ENCODE measurements around the gene DDX10. TPM values are rescaled to one million over a fixed set of nuclear protein-coding genes. Genes with fewer than 3 reads are reported as not detected.

The DDX10 gene
- total and polyA plus RNA-seq, 9 of the 15 experiments (the other 6 are each of a cell fraction or from before 2014, with no cell fraction given), result 33.9 to 94.6 (median 50.7) TPM

DNA sequence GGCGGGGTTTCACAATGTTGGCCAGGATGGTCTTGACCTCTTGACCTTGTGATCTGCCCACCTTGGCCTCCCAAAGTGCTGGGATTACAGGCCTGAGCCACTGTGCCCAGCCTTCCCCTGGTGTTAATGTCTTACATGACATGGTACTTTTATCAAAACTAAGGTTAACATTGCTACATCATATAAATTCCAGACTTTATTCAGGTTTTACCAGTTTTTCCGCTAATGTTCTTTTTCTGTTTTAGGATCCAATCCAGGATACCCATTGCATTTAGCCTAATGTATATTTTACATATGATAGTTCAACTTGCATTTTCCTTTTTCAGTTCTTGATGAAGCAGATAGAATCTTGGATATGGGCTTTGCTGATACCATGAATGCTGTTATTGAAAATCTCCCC lies 14.2 kb downstream of the DDX10 start:
- H2AFZ ChIP-seq (ENCODE audit: low read depth, low read length), result no peak overlapping the region
- H3K9me3 ChIP-seq (replicated peaks; ENCODE audit: control insufficient read depth, insufficient read depth, low read depth, low read length), result no peaks in the 10 kb centered on the region
- H3K9ac ChIP-seq (ENCODE audit: insufficient read depth in 1 of 2, low read depth in 2 of 2, low read length in 2 of 2), result no peak overlapping the region
- intact Hi-C loops (cut with micrococcal nuclease), result no loop called here
- H4K20me1 ChIP-seq (replicated peaks; ENCODE audit: control insufficient read depth, insufficient read depth, low read length), result no peaks in the 10 kb centered on the region
- FAIRE-seq (no peak), DNase-seq (ENCODE audit: extremely low read depth in 1 of 4, low spot score in 3 of 4) (no peak), ATAC-seq (no peak)
- in situ Hi-C loops (cut with MboI), result no loop called here
- H3K4me1 ChIP-seq (replicated peaks in 1 of 2; ENCODE audit: control insufficient read depth in 2 of 2, insufficient read depth in 2 of 2, low read length in 2 of 2), result no peaks in the 10 kb centered on the region
- ChIA-PET CTCF (ENCODE audit: low intra/inter-chr PET ratio) (no interaction called here), POLR2A (no interaction called here)
- no peak for TF ChIP-seq GTF2A2 (tag; IDR thresholded peaks at IDR 0.05)
- TF ChIP-seq FOXJ2 (tag; IDR thresholded peaks at IDR 0.05), result no peak
- TF ChIP-seq, protein P1, sequence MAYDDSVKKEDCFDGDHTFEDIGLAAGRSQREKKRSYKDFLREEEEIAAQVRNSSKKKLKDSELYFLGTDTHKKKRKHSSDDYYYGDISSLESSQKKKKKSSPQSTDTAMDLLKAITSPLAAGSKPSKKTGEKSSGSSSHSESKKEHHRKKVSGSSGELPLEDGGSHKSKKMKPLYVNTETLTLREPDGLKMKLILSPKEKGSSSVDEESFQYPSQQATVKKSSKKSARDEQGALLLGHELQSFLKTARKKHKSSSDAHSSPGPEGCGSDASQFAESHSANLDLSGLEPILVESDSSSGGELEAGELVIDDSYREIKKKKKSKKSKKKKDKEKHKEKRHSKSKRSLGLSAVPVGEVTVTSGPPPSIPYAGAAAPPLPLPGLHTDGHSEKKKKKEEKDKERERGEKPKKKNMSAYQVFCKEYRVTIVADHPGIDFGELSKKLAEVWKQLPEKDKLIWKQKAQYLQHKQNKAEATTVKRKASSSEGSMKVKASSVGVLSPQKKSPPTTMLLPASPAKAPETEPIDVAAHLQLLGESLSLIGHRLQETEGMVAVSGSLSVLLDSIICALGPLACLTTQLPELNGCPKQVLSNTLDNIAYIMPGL (CRISPR knock-in tag; IDR thresholded peaks at IDR 0.05), result no peak
- no peak for TF ChIP-seq MYNN (IDR thresholded peaks at IDR 0.05)
- TF ChIP-seq MYNN (CRISPR knock-in tag; IDR thresholded peaks at IDR 0.05), result no peak
- TF ChIP-seq ZNF707 (CRISPR knock-in tag; conservative IDR thresholded peaks at IDR 0.05), result no peak
- TF ChIP-seq, protein P2, sequence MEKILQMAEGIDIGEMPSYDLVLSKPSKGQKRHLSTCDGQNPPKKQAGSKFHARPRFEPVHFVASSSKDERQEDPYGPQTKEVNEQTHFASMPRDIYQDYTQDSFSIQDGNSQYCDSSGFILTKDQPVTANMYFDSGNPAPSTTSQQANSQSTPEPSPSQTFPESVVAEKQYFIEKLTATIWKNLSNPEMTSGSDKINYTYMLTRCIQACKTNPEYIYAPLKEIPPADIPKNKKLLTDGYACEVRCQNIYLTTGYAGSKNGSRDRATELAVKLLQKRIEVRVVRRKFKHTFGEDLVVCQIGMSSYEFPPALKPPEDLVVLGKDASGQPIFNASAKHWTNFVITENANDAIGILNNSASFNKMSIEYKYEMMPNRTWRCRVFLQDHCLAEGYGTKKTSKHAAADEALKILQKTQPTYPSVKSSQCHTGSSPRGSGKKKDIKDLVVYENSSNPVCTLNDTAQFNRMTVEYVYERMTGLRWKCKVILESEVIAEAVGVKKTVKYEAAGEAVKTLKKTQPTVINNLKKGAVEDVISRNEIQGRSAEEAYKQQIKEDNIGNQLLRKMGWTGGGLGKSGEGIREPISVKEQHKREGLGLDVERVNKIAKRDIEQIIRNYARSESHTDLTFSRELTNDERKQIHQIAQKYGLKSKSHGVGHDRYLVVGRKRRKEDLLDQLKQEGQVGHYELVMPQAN (IDR thresholded peaks at IDR 0.05; ENCODE audit: borderline replicate concordance), result no peak
- TF ChIP-seq BRF1 (IDR thresholded peaks at IDR 0.05; ENCODE audit: borderline replicate concordance, extremely low read depth, insufficient read length), result no peak
- TF ChIP-seq FIP1L1 (IDR thresholded peaks at IDR 0.05; ENCODE audit: low read depth, low read length, poor library complexity, severe bottlenecking), result no peak
- no peak for TF ChIP-seq SMAD3 (CRISPR knock-in tag; conservative IDR thresholded peaks at IDR 0.05)
- TF ChIP-seq, protein P3, sequence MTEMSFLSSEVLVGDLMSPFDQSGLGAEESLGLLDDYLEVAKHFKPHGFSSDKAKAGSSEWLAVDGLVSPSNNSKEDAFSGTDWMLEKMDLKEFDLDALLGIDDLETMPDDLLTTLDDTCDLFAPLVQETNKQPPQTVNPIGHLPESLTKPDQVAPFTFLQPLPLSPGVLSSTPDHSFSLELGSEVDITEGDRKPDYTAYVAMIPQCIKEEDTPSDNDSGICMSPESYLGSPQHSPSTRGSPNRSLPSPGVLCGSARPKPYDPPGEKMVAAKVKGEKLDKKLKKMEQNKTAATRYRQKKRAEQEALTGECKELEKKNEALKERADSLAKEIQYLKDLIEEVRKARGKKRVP (CRISPR knock-in tag; IDR thresholded peaks at IDR 0.05), result no peak
- no peak for TF ChIP-seq ZNF174 (CRISPR knock-in tag; IDR thresholded peaks at IDR 0.05)
- TF ChIP-seq SIRT6 (IDR thresholded peaks at IDR 0.05; ENCODE audit: low read depth, low read length), result no peak
- TF ChIP-seq SETDB1 (IDR thresholded peaks at IDR 0.05; ENCODE audit: low read length), result no peak
- TF ChIP-seq NBN (IDR thresholded peaks at IDR 0.05; ENCODE audit: low read depth), result no peak
- H3K9me1 ChIP-seq (ENCODE audit: control insufficient read depth, insufficient read depth, low read length), result no peaks in the 10 kb centered on the region
- H3K4me2 ChIP-seq (ENCODE audit: insufficient read depth, low read length), result no peak overlapping the region
- H3K4me3 ChIP-seq, result no peak overlapping the region
- H3K27ac ChIP-seq (ENCODE audit: extremely low read depth, low read depth, low read length), result no peak overlapping the region
- H3K27me3 ChIP-seq (ENCODE audit: control insufficient read depth in 2 of 2, insufficient read depth in 2 of 2, low read length in 2 of 2), result no peaks in the 10 kb centered on the region
- BruUV-seq (replicated peaks), result no TSS peak
- H3K79me2 ChIP-seq (ENCODE audit: control insufficient read depth, insufficient read depth, low read length), result peaks cover 7% of the 10 kb centered on the region; the same call in 2 of the 3 replicates
- peaks cover 82% of the 10 kb centered on the region for H3K36me3 ChIP-seq (ENCODE audit: control insufficient read depth, insufficient read depth, low read length)
- WGBS (ENCODE audit: insufficient coverage, low coverage, missing lambda C conversion rate), result 100% methylated on average over 2 of the region's 2 CpGs
